NCI-H526 (cell line): Measurements from ENCODE around the gene PDZD2.
"Not testable (repeated sequence)": the region's sequence is repeated elsewhere in the genome, so short reads cannot be mapped to it uniquely, and the experiment has no call there.

ENCODE experiments used
- DNase-seq, 2 experiments: peaks; one replicate each; lab custom pipeline; 2025; lab: John Stamatoyannopoulos, UW

PDZD2 gene

GRCh38 chr5:31691408-31691807, 52.5 kb downstream of the PDZD2 start:
- DNase-seq = not testable (repeated sequence)

- DNase-seq = no peak
Measured at GRCh38 chr5:31692561-31693221, 53.8 kb downstream of the PDZD2 start.

- DNase-seq = no peak
Measured at GRCh38 chr5:31698673-31699072, 59.7 kb downstream of the PDZD2 start.

- peak in 1 of 2 experiments; percentile 34 for DNase-seq
Measured at GRCh38 chr5:31701642-31702299, 62.8 kb downstream of the PDZD2 start.

GRCh38 chr5:31702712-31703111, 63.8 kb downstream of the PDZD2 start:
- no peak for DNase-seq

- DNase-seq = no peak
Measured at GRCh38 chr5:31703757-31704156, 64.8 kb downstream of the PDZD2 start.

GRCh38 chr5:31706186-31706585, 67.3 kb downstream of the PDZD2 start:
- no peak for DNase-seq

- no peak for DNase-seq
Measured at GRCh38 chr5:31707329-31707728, 68.4 kb downstream of the PDZD2 start.

GRCh38 chr5:31708089-31708488, 69.2 kb downstream of the PDZD2 start:
- no peak for DNase-seq

GRCh38 chr5:31711363-31711762, 72.4 kb downstream of the PDZD2 start:
- DNase-seq = no peak

GRCh38 chr5:31711935-31712592, 73.1 kb downstream of the PDZD2 start:
- no peak for DNase-seq

- no peak for DNase-seq
Measured at GRCh38 chr5:31717561-31717960, 78.6 kb downstream of the PDZD2 start.

- DNase-seq = no peak
Measured at GRCh38 chr5:31720004-31720403, 81.1 kb downstream of the PDZD2 start.

GRCh38 chr5:31720811-31721345, 81.9 kb downstream of the PDZD2 start:
- DNase-seq = no peak

- no peak for DNase-seq
Measured at GRCh38 chr5:31722111-31722510, 83.2 kb downstream of the PDZD2 start.

- DNase-seq = no peak
Measured at GRCh38 chr5:31725996-31726395, 87.1 kb downstream of the PDZD2 start.

- no peak for DNase-seq
Measured at GRCh38 chr5:31726952-31727351, 88.0 kb downstream of the PDZD2 start.

- DNase-seq = no peak
Measured at GRCh38 chr5:31728039-31728438, 89.1 kb downstream of the PDZD2 start.

- DNase-seq = not testable (repeated sequence)
Measured at GRCh38 chr5:31728806-31729205, 89.9 kb downstream of the PDZD2 start.

- no peak for DNase-seq
Measured at GRCh38 chr5:31730139-31730538, 91.2 kb downstream of the PDZD2 start.

- no peak for DNase-seq
Measured at GRCh38 chr5:31731016-31731415, 92.1 kb downstream of the PDZD2 start.

- no peak for DNase-seq
Measured at GRCh38 chr5:31731710-31732301, 92.9 kb downstream of the PDZD2 start.

GRCh38 chr5:31732821-31733220, 93.9 kb downstream of the PDZD2 start:
- not testable (repeated sequence) for DNase-seq
